Activated T-helper 17 cell treated with anti-CD3 and anti-CD28 coated beads, Interleukin-2, amount 50 U/mL, for 72 hours (primary cell): ENCODE results near the gene PTTG1IP. TPM values are rescaled to one million over a fixed set of nuclear protein-coding genes. Genes with fewer than 3 reads are reported as not detected.
"Not testable (repeated sequence)": the region's sequence is repeated elsewhere in the genome, so short reads cannot be mapped to it uniquely, and the experiment has no call there.

Experiments used
- ATAC-seq: fragments of 150-1000 bp; cut with Tn5 transposase; replicated peaks from 2 replicates; pipeline ENCODE4 v1.10.0; 2021; ENCODE audit warnings: mild to moderate bottlenecking, moderate library complexity
- H3K27ac Mint-ChIP-seq: one replicate; pipeline ENCODE4 v1.8.0; 2022; ENCODE audit warnings: mixed read lengths
- H3K27me3 Mint-ChIP-seq: one replicate; pipeline ENCODE4 v1.8.0; 2022; ENCODE audit warnings: mixed read lengths
- H3K36me3 Mint-ChIP-seq: one replicate; pipeline ENCODE4 v1.8.0; 2022; ENCODE audit warnings: low read depth, mild to moderate bottlenecking, mixed read lengths
- H3K4me1 Mint-ChIP-seq: one replicate; pipeline ENCODE4 v1.8.0; 2022; ENCODE audit warnings: mixed read lengths
- H3K4me3 Mint-ChIP-seq: one replicate; pipeline ENCODE4 v1.8.0; 2022; ENCODE audit warnings: mild to moderate bottlenecking, mixed read lengths
- H3K9me3 Mint-ChIP-seq: one replicate; pipeline ENCODE4 v1.8.0; 2022; ENCODE audit warnings: mixed read lengths
- total RNA-seq, 2 donors: library from RNA; stranded (reverse); gene quantifications; one replicate each; pipeline ENCODE4 v1.2.3, GENCODE V29; 2022

Gene PTTG1IP
- total RNA-seq, 2 donors from 2014 or later: 76.5 to 78.8 TPM

- no peaks in the 10 kb centered on the region for H3K27me3 Mint-ChIP-seq
- no peak for ATAC-seq
- no peaks in the 10 kb centered on the region for H3K9me3 Mint-ChIP-seq
- no peak overlapping the region for H3K27ac Mint-ChIP-seq
- no peaks in the 10 kb centered on the region for H3K36me3 Mint-ChIP-seq
- peaks cover under 1% of the 10 kb centered on the region for H3K4me1 Mint-ChIP-seq
- no peak overlapping the region for H3K4me3 Mint-ChIP-seq
Observed at GRCh38 chr21:44834951-44835646, 38.4 kb downstream of the PTTG1IP start.

GRCh38 chr21:44834231-44834950 lies 39.1 kb downstream of the PTTG1IP start:
- no peak for ATAC-seq
- Mint-ChIP-seq H3K27ac (no peak overlapping the region), H3K36me3 (no peaks in the 10 kb centered on the region), H3K27me3 (no peaks in the 10 kb centered on the region), H3K4me3 (no peak overlapping the region), H3K9me3 (no peaks in the 10 kb centered on the region), H3K4me1 (peaks cover 6% of the 10 kb centered on the region)

GRCh38 chr21:44833663-44834062 lies 39.8 kb downstream of the PTTG1IP start:
- Mint-ChIP-seq H3K27me3 (no peaks in the 10 kb centered on the region), H3K9me3 (peaks cover under 1% of the 10 kb centered on the region), H3K4me3 (no peak overlapping the region), H3K4me1 (peaks cover 6% of the 10 kb centered on the region), H3K27ac (no peak overlapping the region), H3K36me3 (no peaks in the 10 kb centered on the region)
- ATAC-seq: no peak

GRCh38 chr21:44832516-44833255 lies 40.8 kb downstream of the PTTG1IP start:
- not testable (repeated sequence) for H3K4me3 Mint-ChIP-seq, H3K27me3 Mint-ChIP-seq, H3K4me1 Mint-ChIP-seq, H3K9me3 Mint-ChIP-seq, H3K36me3 Mint-ChIP-seq, ATAC-seq, H3K27ac Mint-ChIP-seq

GRCh38 chr21:44831227-44831860 lies 42.1 kb downstream of the PTTG1IP start:
- Mint-ChIP-seq H3K4me1 (peaks cover 6% of the 10 kb centered on the region), H3K9me3 (peaks cover 15% of the 10 kb centered on the region), H3K27ac (peak overlapping the region; percentile 28), H3K27me3 (no peaks in the 10 kb centered on the region), H3K36me3 (no peaks in the 10 kb centered on the region), H3K4me3 (no peak overlapping the region)
- no peak for ATAC-seq

GRCh38 chr21:44829507-44830092 lies 43.9 kb downstream of the PTTG1IP start:
- Mint-ChIP-seq H3K4me1 (peaks cover 6% of the 10 kb centered on the region), H3K4me3 (no peak overlapping the region), H3K36me3 (no peaks in the 10 kb centered on the region), H3K27ac (peak overlapping the region; percentile 39), H3K27me3 (no peaks in the 10 kb centered on the region), H3K9me3 (peaks cover 15% of the 10 kb centered on the region)
- ATAC-seq: peak; percentile 63

GRCh38 chr21:44828362-44829056 lies 45.0 kb downstream of the PTTG1IP start:
- H3K36me3 Mint-ChIP-seq: no peaks in the 10 kb centered on the region
- peak overlapping the region; percentile 69 for H3K27ac Mint-ChIP-seq
- no peak overlapping the region for H3K4me3 Mint-ChIP-seq

GRCh38 chr21:44823179-44823660 lies 50.3 kb downstream of the PTTG1IP start:
- Mint-ChIP-seq H3K4me3 (no peak overlapping the region), H3K27me3 (no peaks in the 10 kb centered on the region), H3K9me3 (peaks cover 15% of the 10 kb centered on the region), H3K36me3 (no peaks in the 10 kb centered on the region), H3K27ac (no peak overlapping the region), H3K4me1 (no peaks in the 10 kb centered on the region)
- ATAC-seq: no peak

More at GRCh38 chr21:44828362-44829056, 45.0 kb downstream of the PTTG1IP start:
- Mint-ChIP-seq H3K27me3 (no peaks in the 10 kb centered on the region), H3K9me3 (peaks cover 18% of the 10 kb centered on the region), H3K4me1 (peaks cover 6% of the 10 kb centered on the region)
- ATAC-seq: no peak

- Mint-ChIP-seq H3K27ac (no peak overlapping the region), H3K4me3 (no peak overlapping the region), H3K36me3 (no peaks in the 10 kb centered on the region), H3K9me3 (peaks cover 12% of the 10 kb centered on the region), H3K4me1 (no peaks in the 10 kb centered on the region), H3K27me3 (no peaks in the 10 kb centered on the region)
- no peak for ATAC-seq
Observed at GRCh38 chr21:44822484-44823178, 50.9 kb downstream of the PTTG1IP start.

- ATAC-seq: no peak
- Mint-ChIP-seq H3K27me3 (no peaks in the 10 kb centered on the region), H3K36me3 (peaks cover 6% of the 10 kb centered on the region), H3K4me1 (peaks cover 7% of the 10 kb centered on the region), H3K9me3 (peaks cover 6% of the 10 kb centered on the region), H3K4me3 (no peak overlapping the region), H3K27ac (no peak overlapping the region)
Observed at GRCh38 chr21:44820851-44821250, 52.6 kb downstream of the PTTG1IP start.

GRCh38 chr21:44819283-44820243 lies 53.9 kb downstream of the PTTG1IP start:
- Mint-ChIP-seq H3K4me1 (peaks cover 7% of the 10 kb centered on the region), H3K4me3 (peak overlapping the region; percentile 30), H3K27me3 (no peaks in the 10 kb centered on the region), H3K36me3 (peaks cover 6% of the 10 kb centered on the region), H3K9me3 (peaks cover 6% of the 10 kb centered on the region), H3K27ac (peak overlapping the region; percentile 38)
- no peak for ATAC-seq

GRCh38 chr21:44818640-44819011 lies 54.9 kb downstream of the PTTG1IP start:
- Mint-ChIP-seq H3K36me3 (peaks cover 12% of the 10 kb centered on the region), H3K27me3 (no peaks in the 10 kb centered on the region), H3K9me3 (peaks cover 4% of the 10 kb centered on the region), H3K27ac (no peak overlapping the region), H3K4me3 (peak overlapping the region; percentile 30), H3K4me1 (peaks cover 7% of the 10 kb centered on the region)
- ATAC-seq: no peak
